Globus pallidus (tissue), 1 donor: Measurements from ENCODE around the gene TRA2B.

Experiments
- DNase-seq: peaks from one replicate; pipeline ENCODE4 v3.0.0-alpha.2; 2015; ENCODE audit warnings: low spot score

The TRA2B gene

GRCh38 chr3:185867650-185868049 lies 70.2 kb downstream of the TRA2B start:
- DNase-seq = no peak

GRCh38 chr3:185866995-185867394 lies 70.8 kb downstream of the TRA2B start:
- DNase-seq = no peak

- no peak for DNase-seq
Measured at GRCh38 chr3:185866555-185866954, 71.3 kb downstream of the TRA2B start.
